G401 (cell line): ENCODE data around the gene MFF. TPM values are rescaled to one million over a fixed set of nuclear protein-coding genes. Genes with fewer than 3 reads are reported as not detected.

Source experiments
- DNase-seq: peaks from one replicate; pipeline ENCODE4 v3.0.0-alpha.2; 2015; ENCODE audit warnings: low spot score
- in situ Hi-C: cut with HindIII; loops from 2 replicates; pipeline ENCODE4 v1.10.0; 2016; ENCODE audit warnings: low sequenced_read_pairs, mixed read lengths
- total RNA-seq: library from RNA; depleted of rRNA; stranded (reverse); fragments of >200 nt; shearing (Covaris generic); gene quantifications from 2 replicates; pipeline ENCODE4 v1.2.3, GENCODE V29; 2014; rRNA removed

The MFF gene, protein sequence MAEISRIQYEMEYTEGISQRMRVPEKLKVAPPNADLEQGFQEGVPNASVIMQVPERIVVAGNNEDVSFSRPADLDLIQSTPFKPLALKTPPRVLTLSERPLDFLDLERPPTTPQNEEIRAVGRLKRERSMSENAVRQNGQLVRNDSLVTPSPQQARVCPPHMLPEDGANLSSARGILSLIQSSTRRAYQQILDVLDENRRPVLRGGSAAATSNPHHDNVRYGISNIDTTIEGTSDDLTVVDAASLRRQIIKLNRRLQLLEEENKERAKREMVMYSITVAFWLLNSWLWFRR
- 116 and 185 TPM in 2 replicates for total RNA-seq

DNA sequence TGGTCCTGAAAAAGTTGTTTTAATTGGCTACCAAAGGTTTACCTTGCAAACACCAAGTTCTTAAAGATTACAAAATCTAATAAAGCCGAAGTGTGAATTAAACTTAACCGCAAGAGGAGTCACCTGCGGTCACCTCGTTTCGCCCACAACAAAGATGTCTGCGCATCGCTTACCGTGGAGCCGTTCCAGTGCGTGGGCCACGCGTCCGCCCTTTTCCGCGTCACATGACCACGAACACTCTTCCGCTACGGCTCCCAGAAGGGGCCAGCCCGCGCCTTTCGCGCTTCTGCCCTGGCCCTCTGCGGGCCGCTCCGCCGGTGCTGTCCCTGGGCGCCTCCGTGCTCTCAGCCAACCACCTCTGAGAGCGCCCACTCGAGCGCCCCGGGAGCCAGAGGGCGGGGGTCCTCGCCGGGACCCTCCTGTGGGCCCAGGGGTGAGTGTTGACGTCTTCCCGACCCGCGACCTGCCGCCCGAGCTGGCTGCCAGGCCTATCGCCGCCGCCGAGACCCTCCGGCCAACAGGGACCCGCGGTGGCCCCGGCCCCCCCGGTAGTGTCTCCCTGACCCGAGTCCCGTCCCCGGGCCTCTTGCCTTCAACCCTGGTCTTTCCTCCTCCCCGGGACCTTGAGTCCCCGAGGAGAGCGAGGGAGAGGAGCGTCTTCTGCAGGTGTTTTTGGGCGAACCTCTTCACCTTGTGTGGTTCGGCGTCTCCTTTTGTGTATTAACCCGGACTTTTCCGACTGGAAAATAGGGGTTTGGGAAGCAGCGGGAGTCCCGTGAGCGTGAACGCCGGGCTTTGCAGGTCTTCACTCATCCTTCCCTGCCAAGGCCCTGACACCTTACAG, at the start of gene MFF:
MFF (plus strand) TSS at position 257 of the 844 bp plus-strand sequence. CDS start 5,415 bp downstream, outside the sequence.
- peak; percentile 90 for DNase-seq
- in situ Hi-C loops, result no loop called here

DNA sequence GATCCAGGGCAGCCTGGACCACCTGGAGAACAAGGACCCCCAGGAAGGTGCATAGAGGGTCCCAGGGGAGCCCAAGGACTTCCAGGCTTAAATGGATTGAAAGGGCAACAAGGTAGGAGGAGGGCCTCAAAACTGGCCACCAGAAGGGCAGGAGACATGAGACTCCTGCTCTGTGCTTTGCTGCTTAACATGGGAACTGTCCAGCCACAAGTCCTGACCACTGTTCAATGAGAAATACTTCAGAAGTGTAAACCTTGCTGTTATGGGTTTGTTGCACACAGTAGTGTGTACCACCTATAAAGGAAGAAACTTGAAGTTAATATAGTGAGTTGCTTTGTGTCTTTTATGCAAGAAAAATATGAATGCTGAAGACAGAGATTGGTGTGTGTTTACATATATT, 44.2 kb upstream of the MFF start:
- in situ Hi-C loops, result no loop called here
- no peak for DNase-seq

DNA sequence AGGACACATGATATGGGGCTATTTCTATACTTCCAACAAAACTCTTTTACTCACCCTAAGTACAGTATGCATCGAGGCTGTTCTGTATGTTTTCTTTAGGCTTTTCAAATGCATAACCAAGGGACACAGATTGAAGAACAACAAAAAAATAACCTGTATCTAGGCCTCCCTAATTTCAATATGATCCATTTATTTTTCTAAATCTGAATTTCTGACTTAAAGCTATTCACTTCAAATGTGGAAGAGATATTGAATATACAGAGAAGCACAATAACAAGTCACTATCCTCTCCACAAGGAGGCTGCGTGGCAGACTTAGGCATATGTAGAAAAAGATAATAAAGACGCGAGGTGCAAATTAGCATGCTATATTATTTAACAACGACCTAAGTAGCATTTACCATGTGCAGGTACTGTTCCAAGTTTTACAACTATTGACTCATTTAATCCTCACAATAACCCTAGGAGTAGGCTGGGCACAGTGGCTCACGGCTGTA, 39.3 kb upstream of the MFF start:
- no peak for DNase-seq
- in situ Hi-C loops, result no loop called here

DNA sequence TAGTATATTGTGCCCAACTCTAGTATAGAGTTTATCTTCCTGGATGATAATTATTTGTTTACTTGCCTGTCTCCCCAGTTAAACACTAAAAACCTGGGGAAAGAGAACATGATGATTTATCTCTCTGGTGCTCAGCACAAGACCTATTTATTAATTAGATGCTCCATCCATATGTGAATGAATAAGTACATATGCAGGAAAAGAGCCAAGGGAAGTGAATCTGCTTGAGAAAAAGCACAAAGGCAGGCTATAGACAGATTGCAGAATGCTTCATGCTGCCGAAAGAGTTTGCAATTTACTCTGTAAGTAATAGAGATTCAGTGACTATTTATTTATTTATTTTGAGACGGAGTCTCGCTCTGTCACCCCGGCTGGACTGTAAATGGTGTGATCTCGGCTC, 37.3 kb upstream of the MFF start:
- in situ Hi-C loops, result no loop called here
- no peak for DNase-seq

DNA sequence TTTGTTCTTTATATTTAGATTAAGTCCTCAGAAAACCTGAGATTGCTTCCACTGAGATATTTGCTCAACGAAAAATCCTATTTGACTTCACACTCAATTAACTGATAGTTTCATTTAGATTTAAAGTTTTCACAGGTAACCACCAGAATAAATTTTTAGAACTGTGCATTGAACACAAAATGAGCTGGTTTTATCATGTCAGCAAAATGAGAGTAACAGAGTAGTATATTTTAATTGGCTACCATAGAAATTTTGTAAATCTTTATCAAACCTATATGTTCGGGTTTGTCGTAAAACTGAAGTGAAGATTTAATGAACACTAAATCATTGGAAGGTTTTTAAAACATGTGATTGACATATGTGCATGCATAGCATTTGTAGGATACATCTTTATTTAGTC, 32.7 kb upstream of the MFF start:
- DNase-seq, result no peak
- in situ Hi-C loops, result no loop called here

DNA sequence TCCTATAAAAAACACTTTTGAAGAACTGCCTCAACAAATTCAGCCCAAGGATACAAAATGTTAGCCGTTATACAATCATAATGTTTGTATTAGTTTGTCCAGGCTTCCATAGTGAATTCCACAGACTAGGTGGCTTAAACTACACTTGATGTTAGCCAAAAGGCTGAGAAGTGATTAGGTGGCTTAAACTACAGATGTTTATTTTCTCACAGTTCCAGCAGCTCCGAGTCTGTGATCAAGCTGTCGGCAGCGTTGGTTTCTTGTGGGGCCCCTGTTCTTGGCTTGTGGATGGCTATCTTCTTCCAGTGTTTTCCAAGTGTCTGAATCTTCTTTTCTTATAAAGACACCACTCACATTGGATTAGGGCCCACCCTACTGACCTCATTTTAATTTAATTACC, 31.5 kb upstream of the MFF start:
- in situ Hi-C loops, result no loop called here
- no peak for DNase-seq

DNA sequence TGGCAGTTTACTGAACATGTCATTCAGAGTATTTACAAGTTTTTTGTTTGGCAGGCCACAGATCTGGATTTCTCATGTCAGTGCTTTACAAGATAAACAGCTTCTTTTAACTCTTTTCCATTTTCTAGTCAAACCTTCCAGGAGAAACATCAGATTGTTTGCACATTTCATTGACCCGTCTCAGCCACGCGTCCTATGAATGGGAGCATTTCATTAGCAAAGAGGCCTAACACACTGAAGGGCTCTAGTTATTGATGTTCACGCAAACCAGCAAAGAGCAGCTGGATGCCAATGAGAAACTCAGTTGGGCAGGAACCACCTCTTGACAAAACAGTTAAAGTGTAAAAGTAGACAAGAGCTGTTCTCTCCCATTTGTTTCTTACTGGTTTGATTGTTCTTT, 29.2 kb upstream of the MFF start:
- in situ Hi-C loops, result no loop called here

DNA sequence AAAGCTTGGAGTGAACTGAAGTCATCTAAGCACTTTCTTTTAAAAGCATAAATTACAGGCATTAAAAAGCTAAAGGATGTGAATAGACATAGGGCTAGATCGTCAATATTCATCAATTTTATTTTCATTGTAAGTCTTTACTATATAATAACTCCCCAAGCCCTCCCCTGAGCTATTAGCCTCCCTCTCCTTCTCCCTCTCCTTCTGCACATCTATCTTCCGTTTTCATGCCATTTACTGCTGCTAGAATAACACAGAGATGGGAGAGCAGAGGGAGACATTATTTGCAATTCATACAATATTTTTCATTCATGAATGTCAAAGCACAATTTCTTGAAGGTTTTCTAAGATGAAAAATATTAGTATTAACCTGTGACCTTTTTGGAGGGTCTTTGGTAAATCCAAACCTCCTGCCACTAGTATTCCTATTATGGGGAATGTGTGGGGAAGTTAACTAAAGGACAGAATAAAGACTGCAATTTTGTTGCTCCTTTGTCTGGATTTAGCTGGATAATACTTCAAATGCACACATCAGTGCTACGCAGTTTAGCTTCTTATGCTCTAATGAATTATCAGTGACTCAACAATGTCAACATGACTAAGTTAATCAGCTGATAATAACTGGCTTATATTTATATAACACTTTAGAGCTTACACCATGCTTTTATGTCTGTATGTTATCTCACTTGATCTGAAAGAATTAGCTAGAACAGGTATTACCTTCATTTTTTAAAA, 28.2 kb upstream of the MFF start:
- in situ Hi-C loops, result no loop called here
- DNase-seq, result no peak

More for the DNA sequence above, 29.2 kb upstream of the MFF start:
- DNase-seq, result no peak

DNA sequence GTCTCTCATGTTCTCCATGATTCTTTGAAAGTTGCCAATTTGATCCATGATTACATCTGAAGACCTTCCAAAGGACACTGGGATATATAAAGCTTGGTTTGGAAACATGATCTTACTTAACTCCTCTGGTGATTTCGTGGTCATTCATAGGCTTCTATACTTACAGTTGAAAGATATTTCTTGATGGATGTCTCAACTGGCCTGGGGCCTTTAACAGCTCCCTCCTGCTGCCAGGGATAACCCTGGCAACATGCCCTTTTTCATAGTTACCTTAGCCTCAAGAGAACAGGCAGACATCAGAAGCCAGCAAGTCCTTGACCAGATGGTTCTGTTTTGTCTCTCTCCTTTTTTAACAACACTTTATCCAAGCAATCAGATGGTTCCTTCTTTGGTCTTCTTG, 23.5 kb upstream of the MFF start:
- in situ Hi-C loops, result no loop called here
- DNase-seq, result no peak

DNA sequence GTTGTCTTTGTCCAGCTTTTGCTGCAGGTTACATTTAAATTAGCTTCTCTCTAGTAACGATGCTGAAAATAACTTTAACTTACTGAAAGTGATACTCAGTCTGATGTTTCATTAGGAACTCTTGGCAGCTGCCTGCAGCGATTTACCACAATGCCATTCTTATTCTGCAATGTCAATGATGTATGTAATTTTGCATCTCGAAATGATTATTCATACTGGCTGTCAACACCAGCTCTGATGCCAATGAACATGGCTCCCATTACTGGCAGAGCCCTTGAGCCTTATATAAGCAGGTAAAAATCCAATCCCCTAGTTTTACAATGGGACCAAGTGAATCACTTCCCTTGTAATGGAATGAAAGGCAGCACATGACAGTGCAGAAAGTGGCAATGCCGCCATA, 16.3 kb upstream of the MFF start:
- in situ Hi-C loops, result no loop called here
- DNase-seq, result no peak

DNA sequence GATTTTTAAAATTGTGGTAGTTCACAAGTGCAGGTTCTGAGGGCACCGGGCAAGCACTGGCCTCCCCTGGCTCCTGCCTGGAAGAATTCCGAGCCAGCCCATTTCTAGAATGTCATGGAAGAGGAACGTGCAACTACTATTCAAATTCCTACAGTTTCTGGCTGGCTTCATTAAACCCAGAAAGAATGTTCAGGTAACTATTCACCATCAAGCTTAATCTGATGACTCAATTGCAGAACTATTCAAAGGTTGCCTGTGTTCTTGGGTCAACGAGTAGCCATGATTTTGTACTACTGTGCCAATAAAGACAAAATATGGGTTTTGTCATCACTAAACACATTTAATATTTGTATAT, 14.3 kb upstream of the MFF start:
- in situ Hi-C loops, result no loop called here

DNA sequence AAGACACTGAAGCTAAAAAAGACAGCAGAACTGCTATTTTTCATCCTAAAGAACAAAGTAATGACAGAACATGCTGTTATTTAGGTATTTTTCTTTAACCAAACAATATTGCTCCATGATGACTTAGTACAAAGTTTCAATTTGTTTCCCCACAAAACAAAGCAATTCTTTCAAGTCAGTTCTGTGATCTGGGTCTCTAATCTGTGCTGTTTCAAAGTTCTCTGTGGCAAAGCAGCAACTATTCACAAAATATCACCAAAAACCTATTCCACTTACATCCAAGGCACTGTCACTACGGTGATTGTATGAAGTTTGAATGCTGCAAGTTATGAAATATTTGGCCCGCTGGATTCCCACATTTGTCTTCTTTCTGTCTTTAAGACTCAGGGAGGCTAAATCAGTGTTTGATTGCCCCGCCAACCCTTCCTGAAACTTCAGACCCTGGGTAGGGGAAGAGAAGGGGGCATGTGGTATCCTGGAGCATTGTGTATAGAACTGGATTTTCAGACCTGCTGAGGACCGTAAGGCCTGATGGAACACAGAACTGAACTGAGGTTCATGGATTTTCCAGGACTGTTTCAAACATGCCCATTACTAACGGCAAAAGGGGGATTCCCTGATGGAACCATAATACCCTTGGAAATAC, 13.1 kb upstream of the MFF start:
- DNase-seq, result no peak
- in situ Hi-C loops, result no loop called here

More for the DNA sequence above, 14.3 kb upstream of the MFF start:
- no peak for DNase-seq

DNA sequence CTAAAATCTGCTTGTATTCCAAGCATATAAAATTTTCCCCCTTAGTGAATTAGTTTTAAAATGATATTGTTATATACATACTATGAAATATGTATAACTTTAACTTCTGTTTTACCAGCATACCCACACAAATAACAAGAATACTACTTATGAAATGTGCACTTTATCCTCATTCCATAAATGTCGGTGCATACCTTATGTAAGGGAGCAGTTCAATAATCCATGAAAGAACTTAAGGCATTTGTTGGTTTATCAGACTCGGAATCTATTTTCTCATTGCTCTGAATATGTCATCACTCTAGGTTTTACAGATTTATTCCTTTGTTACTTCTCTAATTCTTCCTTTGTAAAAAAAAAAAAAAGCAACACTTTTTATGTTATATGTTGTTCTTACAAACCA, 12.5 kb upstream of the MFF start:
- in situ Hi-C loops, result no loop called here
- no peak for DNase-seq

DNA sequence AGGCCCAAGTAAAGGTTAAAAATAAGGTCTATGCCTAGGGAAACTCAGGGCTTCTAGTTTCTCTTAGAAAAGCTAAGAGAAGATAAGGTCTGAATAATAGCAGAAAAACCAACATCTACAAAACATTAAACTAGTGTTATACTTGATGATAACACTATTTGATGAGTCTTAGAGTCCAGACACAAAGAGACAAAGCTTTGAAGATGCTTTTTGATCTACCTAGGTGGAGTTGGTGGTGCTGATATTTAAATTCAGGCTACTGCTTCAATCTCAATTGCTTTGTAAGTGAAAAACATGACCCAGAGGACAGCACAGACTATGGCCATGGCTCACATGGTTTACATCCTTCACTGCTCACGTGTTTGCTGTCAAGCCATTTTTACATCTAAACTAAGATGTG, 11.7 kb upstream of the MFF start:
- in situ Hi-C loops, result no loop called here
- no peak for DNase-seq

DNA sequence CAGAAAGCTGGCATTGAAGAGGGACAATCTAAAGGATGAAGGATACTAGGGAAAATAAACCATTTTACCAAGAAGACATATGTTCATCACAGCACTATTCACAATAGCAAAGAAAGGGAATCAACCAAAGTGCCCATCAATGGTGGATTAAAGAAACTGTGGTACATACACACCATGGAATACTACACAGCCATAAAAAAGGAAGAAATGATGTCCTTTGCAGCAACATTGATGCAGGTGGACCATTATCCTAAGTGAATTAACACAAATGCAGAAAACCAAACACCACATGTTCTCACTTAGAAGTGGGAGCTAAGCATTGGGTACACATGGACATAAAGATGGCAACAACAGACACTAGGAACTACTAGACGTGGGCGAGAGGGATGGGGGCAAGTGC, 7.2 kb upstream of the MFF start:
- no peak for DNase-seq

DNA sequence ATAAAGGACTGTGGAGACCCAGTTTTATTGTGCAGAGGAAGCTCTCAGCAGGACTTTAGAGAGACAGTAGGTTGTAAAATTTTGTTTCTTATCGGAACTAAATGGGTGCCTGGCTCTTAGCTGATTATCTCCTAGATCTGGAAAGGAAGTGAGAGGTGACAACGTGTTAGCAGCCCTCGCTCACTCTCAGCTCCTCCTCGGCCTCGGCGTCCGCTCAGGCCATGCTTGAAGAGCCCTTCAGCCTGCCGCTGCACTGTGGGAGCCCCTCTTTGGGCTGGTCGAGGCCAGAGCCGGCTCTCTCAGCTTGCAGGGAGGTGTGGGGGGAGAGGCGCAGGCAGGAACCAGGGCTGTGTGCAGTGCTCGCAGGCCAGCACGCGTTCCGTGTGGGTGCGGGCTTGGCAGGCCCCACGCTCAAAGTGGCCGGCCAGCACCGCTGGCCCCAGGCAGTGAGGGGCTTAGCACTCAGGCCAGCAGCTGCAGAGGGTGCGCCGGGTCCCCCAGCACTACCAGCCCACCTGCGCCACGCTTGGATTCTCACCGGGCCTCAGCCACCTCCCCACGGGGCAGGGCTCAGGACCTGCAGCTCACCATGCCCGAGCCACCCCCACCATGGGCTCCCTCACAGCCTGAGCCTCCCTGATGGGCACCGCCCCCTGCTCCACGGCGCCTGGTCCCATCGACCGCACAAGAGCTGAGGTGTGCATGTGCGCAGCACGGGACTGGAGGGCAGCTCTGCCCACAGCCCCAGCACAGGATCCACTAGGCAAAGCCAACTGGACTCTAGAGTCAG, 4.6 kb upstream of the MFF start:
- DNase-seq, result no peak
- in situ Hi-C loops, result no loop called here

More for the DNA sequence above, 7.2 kb upstream of the MFF start:
- in situ Hi-C loops, result no loop called here

DNA sequence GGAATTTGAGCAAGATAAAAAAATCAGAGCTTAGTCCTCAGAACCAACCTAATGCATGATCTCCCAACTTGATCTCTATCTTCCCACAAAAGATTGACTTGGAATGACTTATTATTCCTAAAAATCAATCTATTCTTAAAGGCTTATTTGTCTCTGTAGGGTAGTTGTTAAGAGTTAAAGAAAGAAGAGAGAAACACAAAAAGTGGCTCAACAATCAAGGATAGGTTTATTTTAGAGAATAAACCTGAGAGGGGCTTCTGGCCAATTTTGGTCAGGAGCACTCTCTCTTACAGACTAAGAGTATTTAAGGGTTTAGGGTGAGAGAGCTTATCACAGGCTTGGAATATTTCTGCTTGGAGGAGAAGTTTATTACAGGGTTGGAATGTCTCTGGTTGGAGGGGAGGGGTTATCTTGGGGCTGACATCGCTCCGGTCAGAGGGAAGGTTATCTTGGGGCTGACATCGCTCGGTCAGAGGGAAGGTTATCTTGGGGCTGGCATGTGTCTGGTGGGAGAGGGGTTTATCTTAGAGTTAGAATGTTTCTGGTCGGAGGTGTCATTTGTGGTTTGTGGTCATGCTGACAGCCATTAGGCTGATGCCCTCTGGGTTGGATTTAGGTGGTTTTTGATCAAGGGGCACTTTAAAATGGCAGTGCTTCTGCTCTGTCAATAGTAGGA, 2.4 kb upstream of the MFF start:
- in situ Hi-C loops, result no loop called here
- no peak for DNase-seq

DNA sequence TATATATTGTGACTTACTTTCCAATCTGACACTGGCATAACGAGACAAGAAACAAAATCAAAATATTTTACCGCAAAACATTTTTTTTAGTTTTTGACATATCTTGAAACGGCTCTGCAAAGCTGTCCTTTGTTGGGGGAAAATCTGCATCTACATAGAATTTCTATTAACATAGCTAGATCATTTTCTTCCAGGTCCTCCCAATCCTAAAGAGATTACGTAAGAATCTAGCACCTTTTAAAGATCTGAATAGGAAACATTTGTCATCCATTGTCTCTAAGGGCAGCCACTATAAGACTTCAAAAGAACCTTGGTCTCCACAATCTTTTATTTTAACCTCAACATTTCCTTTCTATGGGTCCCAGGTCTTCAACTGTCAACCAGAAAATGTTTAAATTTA, 1.2 kb upstream of the MFF start:
- in situ Hi-C loops, result no loop called here
- DNase-seq, result no peak
